ENCODE data around the gene INF2.

DNA sequence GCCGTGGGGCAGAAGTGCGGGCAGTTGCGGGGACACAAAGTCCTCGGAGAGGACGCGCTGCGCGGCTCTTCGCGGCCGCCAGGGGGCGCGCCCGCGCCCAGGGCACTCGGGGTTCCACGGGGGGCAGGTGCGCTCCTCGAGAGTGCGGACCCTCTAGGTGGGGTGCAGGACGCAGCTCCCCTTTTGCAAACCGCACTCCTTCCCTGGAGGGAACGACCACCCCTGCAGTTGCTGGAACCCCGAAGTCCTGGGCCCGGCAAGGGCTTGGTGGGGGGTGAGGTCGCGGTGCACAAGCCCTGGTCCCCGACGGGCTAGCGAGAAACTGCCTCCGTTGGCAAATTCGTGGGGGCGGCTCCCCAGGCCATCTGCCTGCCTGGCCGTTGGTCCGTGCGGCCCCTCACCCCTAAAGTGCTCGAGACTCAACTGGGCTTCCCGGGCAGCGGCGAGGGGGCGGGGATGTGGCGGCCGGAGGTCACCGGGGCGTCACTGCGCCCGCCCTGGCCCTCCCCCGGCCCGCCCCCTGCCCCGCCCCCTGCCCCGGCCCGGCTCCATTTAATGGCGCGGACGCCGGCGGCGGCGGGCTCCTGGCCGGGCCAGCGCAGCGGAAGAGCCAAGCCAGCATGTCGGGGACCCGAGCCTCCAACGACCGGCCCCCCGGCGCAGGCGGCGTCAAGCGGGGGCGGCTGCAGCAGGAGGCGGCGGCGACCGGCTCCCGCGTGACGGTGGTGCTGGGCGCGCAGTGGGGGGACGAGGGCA lies 34.4 kb downstream of the INF2 start, which contains the start of gene ADSS1:
- TF ChIP-seq, protein P1, sequence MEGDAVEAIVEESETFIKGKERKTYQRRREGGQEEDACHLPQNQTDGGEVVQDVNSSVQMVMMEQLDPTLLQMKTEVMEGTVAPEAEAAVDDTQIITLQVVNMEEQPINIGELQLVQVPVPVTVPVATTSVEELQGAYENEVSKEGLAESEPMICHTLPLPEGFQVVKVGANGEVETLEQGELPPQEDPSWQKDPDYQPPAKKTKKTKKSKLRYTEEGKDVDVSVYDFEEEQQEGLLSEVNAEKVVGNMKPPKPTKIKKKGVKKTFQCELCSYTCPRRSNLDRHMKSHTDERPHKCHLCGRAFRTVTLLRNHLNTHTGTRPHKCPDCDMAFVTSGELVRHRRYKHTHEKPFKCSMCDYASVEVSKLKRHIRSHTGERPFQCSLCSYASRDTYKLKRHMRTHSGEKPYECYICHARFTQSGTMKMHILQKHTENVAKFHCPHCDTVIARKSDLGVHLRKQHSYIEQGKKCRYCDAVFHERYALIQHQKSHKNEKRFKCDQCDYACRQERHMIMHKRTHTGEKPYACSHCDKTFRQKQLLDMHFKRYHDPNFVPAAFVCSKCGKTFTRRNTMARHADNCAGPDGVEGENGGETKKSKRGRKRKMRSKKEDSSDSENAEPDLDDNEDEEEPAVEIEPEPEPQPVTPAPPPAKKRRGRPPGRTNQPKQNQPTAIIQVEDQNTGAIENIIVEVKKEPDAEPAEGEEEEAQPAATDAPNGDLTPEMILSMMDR (IDR thresholded peaks at IDR 0.05) = peak; percentile 5 to 99 (median 96)
- TF ChIP-seq POLR2A (IDR thresholded peaks at IDR 0.05) = peak; percentile 84

All from right lobe of liver (tissue), 4 donors.